ENCODE measurements around the gene RASA2.
"Not testable (repeated sequence)": the region's sequence is repeated elsewhere in the genome, so short reads cannot be mapped to it uniquely, and the experiment has no call there.

Gene RASA2

DNA sequence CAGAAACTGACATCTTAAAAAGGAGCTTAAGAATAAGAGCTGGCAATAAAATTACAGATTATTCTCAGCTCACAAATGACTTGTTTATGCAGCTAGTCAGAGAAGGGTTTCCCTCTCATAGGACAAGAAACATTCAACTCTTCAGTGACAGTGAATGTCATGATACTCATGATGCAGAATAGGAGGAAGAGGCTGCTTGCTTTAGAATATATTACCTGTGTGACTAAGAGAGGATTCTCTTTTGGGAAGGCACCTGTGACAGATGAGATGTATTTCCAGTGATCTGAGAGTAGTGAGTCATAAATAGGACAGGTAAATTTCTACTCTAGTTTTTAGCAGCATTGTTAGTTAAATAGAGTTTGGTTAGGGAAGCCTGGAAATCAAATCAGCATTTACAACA lies 39.9 kb downstream of the RASA2 start:
- DNase-seq (ENCODE audit: insufficient read length, low spot score) (no peak), FAIRE-seq (peak; percentile 11)
- no peak for TF ChIP-seq POLR2A (IDR thresholded peaks at IDR 0.05; ENCODE audit: low read depth, low read length)

DNA sequence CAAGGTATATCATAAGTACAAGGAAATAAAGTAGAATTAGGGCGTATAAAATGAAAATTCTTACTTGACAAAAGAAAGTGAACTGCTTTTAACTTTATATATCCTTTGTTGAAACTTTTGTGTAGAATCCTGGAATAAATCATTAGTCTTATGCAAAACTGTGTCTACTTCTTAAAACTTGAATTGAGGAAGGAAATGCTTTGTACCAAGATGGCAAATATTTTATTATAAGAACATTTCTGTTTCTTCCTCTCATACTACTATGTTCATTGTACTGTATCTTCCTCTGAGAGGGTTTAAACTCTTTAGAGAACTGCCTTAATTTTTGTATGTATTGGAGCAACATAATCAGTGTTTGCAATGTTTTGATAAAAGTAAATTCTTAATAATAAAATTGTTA lies 42.0 kb downstream of the RASA2 start:
- no peak for TF ChIP-seq POLR2A (IDR thresholded peaks at IDR 0.05; ENCODE audit: low read depth, low read length)
- no peak for DNase-seq (ENCODE audit: insufficient read length, low spot score)
- FAIRE-seq, result no peak

DNA sequence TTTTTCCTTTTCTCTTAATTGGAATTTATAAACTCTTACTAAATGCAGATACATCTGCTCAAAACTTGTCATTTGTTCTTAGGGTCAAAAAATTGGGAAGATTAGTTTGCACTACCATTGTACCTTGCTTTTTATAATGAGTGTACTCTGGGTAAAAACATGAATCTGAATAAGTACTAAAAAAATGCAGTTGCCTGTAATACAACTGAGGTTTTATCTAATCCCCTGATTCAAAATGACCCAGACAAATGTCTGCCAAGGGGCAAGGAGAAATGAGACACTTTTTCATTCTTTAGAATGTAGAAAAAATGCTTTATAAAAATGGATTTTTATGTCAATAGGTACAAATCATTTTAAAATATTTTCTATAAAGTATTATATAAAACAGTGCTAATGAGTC lies 42.4 kb downstream of the RASA2 start:
- no peak for TF ChIP-seq POLR2A (IDR thresholded peaks at IDR 0.05; ENCODE audit: low read depth, low read length)
- DNase-seq (ENCODE audit: insufficient read length, low spot score) (no peak), FAIRE-seq (no peak)

DNA sequence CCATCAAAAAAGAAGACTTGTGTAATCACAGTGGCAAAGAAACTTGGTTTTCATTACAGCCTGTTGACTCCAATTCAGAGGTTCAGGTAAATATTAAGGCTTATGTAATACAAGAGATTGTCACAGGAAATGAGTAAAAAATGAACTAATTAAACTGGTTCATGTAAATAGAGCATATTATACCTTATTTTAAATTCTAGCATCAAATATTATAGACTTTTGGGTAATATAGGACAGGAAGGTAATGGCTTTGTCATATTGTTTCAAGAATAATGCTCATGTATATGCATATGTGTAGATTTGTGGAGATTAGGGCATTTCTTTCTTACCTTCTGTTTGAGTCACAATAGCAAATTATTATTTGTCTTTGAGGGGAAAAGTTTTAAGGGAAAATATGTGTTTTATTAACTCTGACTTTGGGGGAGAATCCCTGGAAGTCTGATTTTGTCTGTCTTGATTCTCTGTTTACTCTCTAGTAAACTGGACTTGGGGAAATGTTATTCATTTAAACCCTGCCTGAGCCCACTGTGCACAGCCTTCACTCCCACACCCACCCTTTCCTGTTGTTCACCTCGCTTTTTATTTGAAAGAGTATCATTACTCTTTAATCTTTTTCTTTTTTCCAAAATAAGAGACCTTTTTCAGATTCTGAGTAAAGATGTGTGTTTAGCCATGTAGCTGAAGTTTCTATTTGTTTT lies 43.0 kb downstream of the RASA2 start:
- DNase-seq (ENCODE audit: insufficient read length, low spot score), result no peak
- TF ChIP-seq POLR2A (IDR thresholded peaks at IDR 0.05; ENCODE audit: low read depth, low read length), result no peak
- FAIRE-seq, result no peak

DNA sequence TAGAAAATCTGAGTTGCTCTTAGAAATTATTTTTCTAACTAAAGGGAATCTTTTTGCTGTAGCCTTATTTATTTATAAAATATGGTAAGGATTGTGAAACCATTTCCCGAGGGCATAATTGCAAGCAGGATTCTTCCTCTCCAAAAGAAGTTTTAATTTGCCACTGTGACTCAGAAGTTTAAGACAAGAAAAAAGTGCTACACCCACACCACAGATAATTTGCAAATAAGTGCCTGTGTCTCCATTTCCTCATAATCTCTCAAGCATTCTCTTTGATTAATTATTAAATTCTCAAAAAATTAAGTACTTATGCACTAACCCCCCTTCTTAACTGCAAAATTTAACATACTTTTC lies 43.6 kb downstream of the RASA2 start:
- FAIRE-seq, result peak; percentile 30
- TF ChIP-seq POLR2A (IDR thresholded peaks at IDR 0.05; ENCODE audit: low read depth, low read length), result no peak
- DNase-seq (ENCODE audit: insufficient read length, low spot score), result no peak

DNA sequence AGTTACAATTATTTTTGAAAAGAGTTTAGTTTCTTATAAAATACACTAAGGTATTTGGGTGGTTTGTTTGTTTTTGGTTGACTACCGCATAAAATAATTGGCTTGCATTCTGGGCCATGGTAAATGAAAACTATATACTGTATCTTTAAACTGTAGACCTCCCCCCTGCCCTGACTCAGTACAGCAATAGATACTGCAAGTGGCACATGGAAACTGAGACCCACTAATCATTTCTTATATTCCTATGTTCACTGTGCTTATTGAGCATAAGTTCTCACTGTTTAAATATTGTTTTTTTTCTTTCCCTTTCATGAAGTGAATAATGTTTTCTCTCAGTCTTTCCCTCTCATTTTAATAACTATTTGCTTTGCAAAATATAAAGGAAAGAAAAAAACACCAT lies 45.8 kb downstream of the RASA2 start:
- DNase-seq (ENCODE audit: insufficient read length, low spot score) (no peak), FAIRE-seq (no peak)
- no peak for TF ChIP-seq POLR2A (IDR thresholded peaks at IDR 0.05; ENCODE audit: low read depth, low read length)

DNA sequence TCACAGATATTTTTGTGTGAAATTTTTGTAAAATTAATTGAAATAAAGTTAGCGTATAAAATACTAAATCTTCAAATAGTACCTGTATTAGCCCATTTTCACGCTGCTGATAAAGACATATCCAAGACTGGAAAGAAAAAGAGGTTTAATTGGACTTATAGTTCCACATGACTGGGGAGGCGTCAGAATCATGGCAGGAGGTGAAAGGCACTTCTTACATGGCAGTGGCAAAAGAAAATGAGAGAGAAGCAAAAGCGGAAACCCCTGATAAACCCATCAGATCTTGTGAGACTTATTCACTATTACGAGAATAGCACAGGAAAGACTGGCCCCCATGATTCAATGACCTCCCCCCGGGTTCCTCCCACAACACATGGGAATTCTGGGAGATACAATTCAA lies 49.2 kb downstream of the RASA2 start:
- not testable (repeated sequence) for FAIRE-seq; DNase-seq (ENCODE audit: insufficient read length, low spot score)

DNA sequence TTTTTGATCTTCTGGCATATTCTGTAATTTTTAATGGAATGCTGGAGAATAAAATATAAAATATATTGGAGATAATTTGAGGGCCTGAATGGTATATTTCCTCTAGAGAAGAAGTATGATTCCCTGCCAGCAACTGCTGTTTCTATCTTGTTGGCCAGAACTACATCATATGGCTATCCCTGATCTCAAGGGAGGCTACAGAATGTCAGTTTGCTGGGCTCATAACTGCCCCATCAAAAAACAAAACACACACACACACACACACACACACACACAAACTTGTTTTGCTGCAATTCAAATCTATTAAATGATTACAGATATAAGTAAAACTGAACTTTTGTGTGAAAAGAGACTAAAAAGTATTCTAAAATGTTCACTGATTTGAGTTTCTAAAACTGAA lies 51.0 kb downstream of the RASA2 start:
- no peak for DNase-seq (ENCODE audit: insufficient read length, low spot score)
- no peak for FAIRE-seq
- TF ChIP-seq POLR2A (IDR thresholded peaks at IDR 0.05; ENCODE audit: low read depth, low read length), result no peak

DNA sequence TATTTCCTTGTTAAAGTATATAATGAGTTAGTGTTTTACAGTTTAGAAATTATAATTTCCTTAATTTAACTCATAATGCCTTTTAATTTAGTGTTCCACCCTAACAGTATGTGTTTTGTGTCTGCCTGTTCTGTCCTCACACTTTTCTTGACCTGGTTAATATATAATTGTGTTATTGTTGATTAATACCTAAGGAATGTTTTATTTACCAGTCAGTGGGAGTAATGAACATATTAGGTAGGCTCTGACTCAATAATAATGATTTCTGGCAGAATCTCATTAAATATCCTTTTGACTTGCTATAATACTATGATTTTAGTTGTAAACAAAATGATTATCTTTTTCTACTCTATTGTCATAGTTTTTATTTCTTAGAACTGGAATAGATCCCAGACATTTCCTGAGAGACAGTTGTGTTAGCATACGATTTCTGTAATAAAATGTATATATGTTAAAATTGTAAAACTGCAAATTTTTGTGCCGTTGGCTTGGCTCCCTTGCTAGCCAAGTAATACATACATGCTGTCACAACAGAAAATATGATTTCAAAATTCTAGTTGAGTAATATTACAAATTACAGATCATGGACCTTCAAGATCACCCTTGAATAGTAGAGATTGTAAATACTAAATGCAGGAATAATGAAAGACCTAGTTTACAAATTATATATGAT lies 51.9 kb downstream of the RASA2 start:
- no peak for TF ChIP-seq POLR2A (IDR thresholded peaks at IDR 0.05; ENCODE audit: low read depth, low read length)
- DNase-seq (ENCODE audit: insufficient read length, low spot score) (no peak), FAIRE-seq (no peak)

DNA sequence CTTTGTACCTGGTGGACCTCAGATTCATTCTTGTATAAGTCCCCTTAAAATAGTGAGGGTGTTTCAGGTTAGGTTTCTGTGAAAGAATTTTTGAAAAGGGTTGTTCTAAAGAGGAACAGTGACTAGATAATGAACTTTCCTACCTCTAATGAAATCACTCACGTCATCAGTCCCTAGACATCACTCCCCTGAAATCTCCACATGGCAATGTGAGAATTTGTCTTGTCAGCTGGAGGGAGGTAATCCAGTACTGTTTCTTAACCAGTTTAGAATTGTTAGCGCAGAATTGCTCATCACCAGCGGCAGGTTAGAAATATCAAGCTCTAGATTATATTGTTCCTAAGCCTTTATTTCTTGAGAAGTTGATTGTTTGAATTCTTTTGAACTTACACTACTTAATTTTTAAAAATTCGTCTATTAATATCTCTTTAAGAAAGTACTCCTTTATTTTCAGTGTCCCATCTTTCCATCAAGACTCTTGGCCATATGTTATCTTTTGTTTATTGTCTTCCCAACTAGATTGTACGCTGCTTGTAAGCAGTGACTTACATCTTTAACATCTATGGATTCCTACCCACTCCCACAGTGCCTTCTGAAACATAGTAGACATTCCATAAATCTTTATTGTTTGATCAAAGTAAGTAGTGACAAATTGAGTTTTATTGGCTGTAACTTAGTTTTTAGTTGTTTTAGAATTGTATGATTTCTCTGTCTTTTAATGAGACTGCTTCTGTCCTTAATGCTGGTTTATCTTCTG lies 52.8 kb downstream of the RASA2 start:
- TF ChIP-seq POLR2A (IDR thresholded peaks at IDR 0.05; ENCODE audit: low read depth, low read length), result no peak

DNA sequence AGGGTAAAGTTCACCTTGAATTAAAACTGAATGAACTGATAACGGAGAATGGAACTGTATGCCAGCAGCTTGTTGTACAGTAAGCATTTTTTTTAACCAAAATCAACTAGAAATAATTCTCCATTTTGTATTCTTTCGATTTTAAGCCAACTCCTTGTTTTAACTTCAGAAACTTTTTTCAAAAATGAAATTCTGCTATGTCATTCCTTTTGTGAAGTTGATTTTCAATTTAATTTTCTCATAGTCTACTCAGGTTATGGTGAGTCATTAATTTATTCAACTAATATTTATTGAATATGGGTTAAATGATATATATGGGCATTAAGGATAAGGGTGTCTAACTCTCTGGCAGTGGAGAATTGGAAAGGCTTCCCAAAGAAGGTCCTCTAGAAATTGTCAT lies 53.7 kb downstream of the RASA2 start:
- FAIRE-seq (no peak), DNase-seq (ENCODE audit: insufficient read length, low spot score) (no peak)
- no peak for TF ChIP-seq POLR2A (IDR thresholded peaks at IDR 0.05; ENCODE audit: low read depth, low read length)

More for the DNA sequence above, 52.8 kb downstream of the RASA2 start:
- no peak for FAIRE-seq
- DNase-seq (ENCODE audit: insufficient read length, low spot score), result no peak

DNA sequence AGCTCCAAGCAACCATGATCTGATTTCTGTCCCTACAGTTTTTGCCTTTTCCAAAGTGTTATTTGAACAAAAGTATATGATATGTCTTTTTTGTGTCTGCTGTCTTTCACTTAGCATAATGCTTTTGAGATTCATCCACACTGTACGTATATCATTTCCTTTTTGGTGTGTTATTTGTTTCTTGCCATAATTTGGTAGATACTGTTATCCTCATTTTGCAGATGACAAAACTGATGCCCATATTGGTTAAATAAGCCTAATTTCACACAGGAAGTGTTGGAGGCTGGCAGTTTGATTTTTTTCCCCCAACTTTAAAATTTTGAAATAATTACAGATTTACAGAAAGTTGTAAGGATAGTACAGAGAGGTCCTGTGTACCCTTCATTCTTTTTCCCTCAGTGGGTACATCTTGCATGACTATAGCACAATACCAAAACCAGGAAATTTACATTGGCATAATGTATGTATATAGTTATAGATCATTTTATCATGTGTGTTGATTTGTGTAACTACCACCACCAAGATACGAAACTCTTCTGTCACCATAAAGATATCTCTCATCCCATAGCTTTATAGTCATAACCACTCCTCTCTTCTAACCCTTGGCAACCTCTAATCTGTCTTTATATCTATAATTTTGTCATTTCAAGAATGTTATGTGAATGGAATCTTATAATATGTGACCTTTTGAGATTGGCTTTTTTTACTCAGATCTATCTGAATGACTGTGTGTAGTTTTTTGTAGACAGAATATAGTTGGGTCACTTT lies 55.6 kb downstream of the RASA2 start:
- no peak for TF ChIP-seq POLR2A (IDR thresholded peaks at IDR 0.05; ENCODE audit: low read depth, low read length)
- FAIRE-seq (no peak), DNase-seq (ENCODE audit: insufficient read length, low spot score) (no peak)

DNA sequence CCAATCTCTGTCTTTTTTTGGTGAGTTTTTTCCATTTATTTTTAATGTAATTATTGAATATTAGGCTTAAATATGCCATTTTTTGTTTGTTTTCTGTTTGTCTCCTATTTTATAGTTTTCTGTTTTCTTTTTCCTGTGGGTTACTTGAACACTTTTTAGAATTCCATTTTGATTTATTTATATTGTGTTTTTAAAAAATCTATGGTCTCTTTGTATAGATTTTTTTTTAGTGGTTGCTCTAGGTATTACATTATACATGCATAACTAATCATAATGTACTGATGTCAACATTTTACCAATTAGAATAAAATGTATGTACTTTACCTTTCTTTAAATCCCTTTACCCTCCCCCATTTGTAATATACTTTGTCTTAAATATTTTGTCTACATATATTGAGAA lies 56.2 kb downstream of the RASA2 start:
- FAIRE-seq, result no peak
- no peak for TF ChIP-seq POLR2A (IDR thresholded peaks at IDR 0.05; ENCODE audit: low read depth, low read length)
- DNase-seq (ENCODE audit: insufficient read length, low spot score), result no peak

DNA sequence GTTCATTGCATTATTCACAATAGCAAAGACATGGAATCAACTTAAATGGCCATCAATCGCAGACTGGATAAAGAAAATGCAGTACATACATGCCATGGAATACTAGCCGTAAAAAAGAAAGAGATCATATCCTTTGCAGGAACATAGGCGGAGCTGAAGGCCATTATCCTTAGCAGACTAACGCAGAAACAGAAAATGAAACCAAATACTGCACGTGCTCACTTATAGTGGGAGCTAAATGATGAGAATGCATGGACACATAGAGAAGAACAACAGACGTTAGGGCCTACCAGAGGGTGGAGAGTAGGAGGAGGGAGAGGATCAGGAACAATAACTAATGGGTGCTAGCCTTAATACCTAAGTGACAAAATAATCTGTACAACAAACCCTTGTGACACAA lies 57.9 kb downstream of the RASA2 start:
- DNase-seq (ENCODE audit: insufficient read length, low spot score) (no peak), FAIRE-seq (no peak)
- no peak for TF ChIP-seq POLR2A (IDR thresholded peaks at IDR 0.05; ENCODE audit: low read depth, low read length)

All from H54 (cell line).